Activated CD8-positive, alpha-beta memory T cell treated with anti-CD3 and anti-CD28 coated beads for 4 hours (primary cell): ENCODE data around the gene RGL1.

Source experiments
- DNase-seq, 2 donors: peaks; one replicate each; pipeline ENCODE4 v3.0.0-alpha.2; 2020; ENCODE audit warnings: low read depth in 2 of 2

RGL1 gene

DNA sequence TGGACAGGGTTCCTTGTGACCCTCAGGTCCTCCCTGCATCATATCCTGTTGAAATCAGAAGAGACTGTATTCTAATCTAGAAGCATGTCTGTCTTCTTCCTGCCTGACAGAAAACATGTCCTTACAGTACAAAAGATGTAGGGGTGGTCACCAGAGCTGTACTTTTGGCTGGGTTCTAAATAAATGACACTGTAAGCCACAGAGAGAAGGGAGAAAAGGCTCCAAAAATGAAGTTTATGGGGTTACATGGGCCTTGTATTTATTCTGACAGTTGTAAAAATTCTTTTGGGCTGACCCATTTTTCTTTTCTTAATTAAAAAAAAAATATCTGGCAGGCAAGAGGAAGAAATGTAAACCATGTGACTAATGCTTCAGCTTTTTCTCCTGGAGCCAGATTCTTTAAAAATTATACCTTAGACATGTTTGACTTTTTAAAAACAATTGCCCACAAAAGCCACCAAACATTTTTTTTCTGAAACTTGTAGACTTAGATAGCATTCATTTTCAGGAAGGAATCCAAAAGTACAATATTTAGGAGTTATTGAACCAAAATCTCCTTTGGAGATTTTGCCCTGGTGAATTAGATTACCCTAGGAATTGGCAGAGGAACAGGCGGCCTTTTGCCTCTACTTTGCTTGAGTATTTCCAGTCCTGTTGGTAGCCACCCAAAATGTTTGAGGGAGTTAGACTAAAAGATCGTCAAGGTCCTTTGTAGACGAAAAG is 17.1 kb downstream of the RGL1 start:
- no peak for DNase-seq

DNA sequence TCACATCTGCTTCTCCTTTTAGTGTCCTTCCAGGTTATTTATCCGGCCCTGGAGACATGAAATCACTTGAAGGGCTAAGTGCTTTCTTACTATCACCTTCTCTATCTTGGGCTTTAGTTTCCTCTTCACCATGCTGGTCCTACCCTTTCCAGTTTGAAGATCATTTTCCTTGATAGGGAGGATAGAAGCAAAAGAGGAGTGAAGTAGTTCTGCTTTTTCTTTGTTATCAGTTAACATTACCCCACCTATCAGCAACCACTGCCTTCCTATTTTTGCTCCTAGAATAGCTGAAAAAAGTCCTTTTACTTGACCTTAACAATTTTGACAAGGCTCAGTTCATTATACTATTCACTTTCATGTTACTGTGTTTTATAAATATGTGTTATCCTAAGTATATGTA is 19.4 kb downstream of the RGL1 start:
- DNase-seq = no peak

DNA sequence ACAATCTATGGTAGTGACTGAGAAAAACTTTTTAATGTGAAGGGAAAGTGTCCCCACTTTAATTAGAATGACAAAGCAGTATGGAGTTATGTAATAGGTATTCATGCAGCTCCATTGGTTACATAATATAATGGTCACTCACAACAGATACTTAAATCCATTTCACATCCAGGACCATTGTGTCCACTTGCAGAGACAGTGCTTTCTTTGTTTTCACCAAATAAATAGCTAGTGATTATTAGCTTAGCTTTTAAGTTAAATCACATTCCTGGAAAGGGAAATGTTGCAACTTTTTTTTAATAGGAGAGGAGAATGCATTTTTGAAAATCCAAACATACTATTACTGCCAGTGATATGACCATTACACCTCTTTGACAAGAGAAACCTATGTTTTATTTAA is 22.9 kb downstream of the RGL1 start:
- no peak for DNase-seq

DNA sequence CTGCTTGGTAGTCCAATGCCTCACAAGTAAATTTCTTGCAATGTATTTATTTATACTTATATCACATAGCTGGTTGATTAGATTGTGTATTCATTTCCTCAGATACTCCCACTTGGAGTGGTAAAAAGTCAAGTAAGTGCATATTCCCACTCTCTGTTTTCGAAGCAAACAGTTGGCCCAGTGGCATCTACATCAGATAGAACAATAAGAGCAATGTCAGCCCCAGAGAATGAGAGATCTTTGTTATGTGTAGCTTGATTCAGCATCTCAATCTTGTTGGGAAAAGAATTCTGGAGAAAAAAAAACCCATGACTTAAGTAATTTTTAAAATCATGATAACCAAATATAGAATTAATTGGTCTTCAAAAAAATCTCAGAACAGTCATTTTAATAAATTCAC is 25.5 kb downstream of the RGL1 start:
- no peak for DNase-seq

- no peak for DNase-seq
These were observed 26.4 kb downstream of the RGL1 start for GRCh38 chr1:183831311-183831710.

DNA sequence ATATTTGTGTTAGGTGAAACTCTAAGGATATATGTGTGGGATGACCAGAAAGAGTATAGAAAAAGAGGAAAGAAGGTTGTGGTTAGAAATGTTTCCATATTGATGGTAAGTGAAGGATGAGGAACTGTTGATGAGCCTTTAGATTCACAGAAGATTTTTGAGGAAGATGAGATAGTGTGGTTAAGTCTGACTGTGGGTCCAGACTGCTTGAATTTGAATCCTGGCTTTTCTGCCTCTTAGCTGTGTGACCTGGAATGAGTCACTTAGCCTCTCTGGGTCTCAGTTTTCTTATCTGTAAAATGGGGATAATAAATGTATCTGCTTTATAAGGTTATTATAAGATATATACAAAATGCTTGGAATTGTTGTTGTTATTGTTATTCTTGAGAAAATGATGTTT is 27.5 kb downstream of the RGL1 start:
- DNase-seq = no peak

GRCh38 chr1:183834568-183834967 is 29.6 kb downstream of the RGL1 start:
- DNase-seq = no peak

DNA sequence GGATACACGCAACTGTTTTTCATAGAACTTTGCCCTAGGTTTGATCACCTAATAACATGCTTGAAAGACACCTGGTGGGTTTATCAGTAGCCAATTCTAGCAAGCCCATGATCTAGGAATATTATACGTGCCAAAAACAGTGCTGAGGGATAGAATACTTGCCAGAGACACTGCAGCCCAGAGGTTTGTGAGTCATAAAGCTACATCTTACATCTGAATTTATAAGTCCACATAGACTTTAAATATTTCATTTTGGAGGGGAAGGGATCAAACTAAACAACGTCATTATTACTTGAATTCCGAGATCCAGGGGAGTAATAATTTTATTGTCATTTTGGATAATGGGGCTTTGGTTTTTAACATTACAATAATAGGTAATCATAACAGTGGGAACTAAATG is 31.7 kb downstream of the RGL1 start:
- no peak for DNase-seq

- DNase-seq = no peak
These were observed 32.1 kb downstream of the RGL1 start for GRCh38 chr1:183837062-183837461.

GRCh38 chr1:183838221-183838620 is 33.3 kb downstream of the RGL1 start:
- DNase-seq = no peak

GRCh38 chr1:183840140-183840539 is 35.2 kb downstream of the RGL1 start:
- DNase-seq = no peak

DNA sequence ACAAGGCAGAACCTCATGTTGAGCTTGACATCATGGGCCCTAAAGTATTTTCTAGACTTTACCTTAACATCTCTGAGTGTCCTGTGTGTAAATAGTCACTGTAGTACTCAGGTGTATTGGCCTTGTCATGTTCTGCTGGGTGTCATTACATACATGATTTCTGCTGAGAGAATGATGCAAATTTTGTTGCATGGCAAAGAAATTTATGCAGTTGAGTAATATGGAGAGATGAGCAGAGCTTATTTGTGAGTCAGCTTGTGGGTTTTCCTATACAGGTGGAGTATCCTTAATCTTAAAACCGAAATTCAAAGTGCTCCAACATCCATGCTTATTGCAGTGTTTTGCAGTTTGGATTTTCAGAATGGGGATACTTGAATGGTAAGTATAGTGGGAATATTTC is 36.6 kb downstream of the RGL1 start:
- DNase-seq = no peak

DNA sequence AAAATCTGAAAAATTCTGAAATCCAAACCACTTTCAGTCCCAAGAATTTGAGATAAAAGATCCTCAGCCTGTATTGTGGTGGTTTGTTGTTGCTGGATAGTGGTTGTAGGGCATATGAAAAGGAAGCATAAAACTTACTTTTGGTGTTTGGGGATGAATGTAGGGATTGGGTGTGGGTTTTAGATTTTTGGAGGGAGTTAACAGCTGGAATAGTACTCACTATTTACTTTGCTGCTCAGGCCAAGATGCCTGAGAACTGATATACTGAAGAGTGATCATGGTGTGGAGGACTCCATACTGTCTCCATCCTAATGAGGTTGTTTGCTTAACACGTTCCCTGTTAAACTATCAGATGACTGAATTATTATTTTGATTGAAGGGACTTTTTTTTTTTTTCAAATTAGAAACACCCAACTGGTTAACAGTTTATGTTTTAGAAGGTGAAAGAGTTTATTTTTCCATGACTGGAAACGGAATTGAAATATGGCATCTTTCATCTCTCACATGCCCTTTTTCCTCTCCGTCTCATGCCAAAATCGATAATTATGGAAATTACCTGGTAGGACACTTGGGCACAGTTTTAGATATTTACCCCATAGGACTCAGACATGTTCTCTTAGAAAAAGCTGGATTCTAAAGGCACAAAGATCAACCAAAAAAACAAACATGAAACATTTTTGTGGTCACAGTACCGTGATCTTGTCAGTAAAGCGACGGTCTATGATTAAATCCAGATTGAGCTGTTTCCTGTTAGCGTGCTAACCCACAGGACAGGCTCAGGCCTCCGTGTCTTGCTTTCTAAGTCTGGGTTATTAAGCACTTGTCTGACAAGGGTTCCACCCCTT is 37.3 kb downstream of the RGL1 start:
- no peak for DNase-seq

- no peak for DNase-seq
These were observed 37.9 kb downstream of the RGL1 start for GRCh38 chr1:183842795-183843144.

DNA sequence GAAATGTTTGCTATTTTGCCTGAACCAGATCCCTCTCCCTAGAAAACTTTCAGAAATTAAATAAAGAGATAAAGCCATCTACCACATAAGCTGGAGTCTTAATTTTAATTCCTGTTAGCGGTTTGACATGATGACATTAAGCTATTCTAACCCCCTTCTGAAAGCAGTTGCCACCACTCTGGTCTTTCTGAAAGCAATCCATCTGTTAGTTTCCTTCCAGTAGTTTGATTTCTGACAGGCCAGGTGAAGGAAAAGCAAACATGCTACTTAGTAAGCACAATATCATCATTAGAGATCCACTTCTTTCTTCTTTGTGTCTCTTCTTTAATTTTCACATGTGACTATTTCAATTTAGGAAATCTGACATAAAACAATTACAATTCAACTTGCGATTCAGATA is 39.9 kb downstream of the RGL1 start:
- DNase-seq = no peak

- DNase-seq = no peak
These were observed 40.8 kb downstream of the RGL1 start for GRCh38 chr1:183845681-183846080.

GRCh38 chr1:183847641-183848040 is 42.7 kb downstream of the RGL1 start:
- no peak for DNase-seq

DNA sequence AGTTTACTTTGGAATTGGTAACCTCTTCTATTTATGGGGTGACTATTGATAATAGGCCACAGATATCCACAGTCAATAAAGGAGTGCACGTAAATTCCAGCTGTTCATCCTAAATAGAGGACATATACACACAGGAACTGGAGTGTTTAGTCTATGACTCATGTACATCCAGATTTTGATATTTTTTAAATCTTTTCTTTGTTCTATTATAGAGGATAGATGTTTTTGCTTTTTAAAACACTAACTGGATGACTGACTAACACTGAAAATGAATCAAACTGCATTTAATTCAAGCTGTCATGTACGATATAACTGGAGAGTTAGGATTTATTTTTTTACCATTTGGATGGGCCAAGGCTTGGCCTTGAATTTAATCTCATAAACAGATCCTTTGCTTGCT is 45.9 kb downstream of the RGL1 start:
- no peak for DNase-seq

DNA sequence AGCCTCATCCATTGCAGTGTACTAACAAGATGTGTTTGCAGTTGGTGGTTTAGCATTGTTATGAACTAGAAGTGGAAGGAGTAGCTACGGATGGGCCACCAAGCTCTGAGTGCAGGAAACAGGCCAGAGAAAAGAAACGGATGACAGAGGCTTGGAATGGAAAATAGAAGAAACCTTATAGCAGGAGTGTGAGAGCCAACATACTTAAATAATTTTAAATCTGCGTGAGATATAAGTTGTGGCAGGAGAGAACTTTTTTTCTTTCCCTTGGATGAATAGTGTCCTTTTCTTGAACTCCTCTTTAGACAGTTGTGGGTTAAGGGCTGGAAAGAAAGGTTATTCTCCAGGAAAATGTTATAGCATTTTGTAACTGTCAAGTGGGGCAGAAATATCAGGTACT is 54.2 kb downstream of the RGL1 start:
- no peak for DNase-seq

GRCh38 chr1:183859831-183860230 is 54.9 kb downstream of the RGL1 start:
- DNase-seq = no peak

DNA sequence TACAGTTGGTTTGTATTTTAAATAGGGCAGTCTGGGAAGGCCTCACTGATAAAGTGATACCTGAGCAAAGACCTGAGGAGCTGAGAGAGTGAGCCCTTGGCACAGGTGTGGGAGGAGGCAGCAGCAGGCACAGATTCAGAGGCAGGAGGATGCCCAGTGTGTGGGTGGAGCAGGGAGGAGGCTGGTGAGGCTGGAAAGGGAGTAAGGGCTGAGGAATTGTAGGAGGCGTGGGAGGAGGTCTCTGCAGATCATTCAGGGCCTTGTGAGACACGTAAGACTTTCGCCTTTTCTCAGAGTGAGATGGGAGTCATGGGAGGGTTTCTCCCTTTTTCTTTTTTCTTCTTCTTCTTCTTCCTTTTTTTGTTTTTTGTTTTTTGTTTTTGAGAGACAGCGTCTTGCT is 58.0 kb downstream of the RGL1 start:
- DNase-seq = no peak

GRCh38 chr1:183863852-183864251 is 58.9 kb downstream of the RGL1 start:
- no peak for DNase-seq

- DNase-seq = no peak
These were observed 59.7 kb downstream of the RGL1 start for GRCh38 chr1:183864611-183865010.

GRCh38 chr1:183869230-183869629 is 64.3 kb downstream of the RGL1 start:
- no peak for DNase-seq
